NCI-H1092 treated with DMSO at 0.1 percent for 48 hours (cell line): ENCODE results near the gene CBX4.
"Not testable (repeated sequence)": the region's sequence is repeated elsewhere in the genome, so short reads cannot be mapped to it uniquely, and the experiment has no call there.

ENCODE experiments used
- DNase-seq: peaks from one replicate; lab custom pipeline; 2025; lab: John Stamatoyannopoulos, UW

CBX4 gene

DNA sequence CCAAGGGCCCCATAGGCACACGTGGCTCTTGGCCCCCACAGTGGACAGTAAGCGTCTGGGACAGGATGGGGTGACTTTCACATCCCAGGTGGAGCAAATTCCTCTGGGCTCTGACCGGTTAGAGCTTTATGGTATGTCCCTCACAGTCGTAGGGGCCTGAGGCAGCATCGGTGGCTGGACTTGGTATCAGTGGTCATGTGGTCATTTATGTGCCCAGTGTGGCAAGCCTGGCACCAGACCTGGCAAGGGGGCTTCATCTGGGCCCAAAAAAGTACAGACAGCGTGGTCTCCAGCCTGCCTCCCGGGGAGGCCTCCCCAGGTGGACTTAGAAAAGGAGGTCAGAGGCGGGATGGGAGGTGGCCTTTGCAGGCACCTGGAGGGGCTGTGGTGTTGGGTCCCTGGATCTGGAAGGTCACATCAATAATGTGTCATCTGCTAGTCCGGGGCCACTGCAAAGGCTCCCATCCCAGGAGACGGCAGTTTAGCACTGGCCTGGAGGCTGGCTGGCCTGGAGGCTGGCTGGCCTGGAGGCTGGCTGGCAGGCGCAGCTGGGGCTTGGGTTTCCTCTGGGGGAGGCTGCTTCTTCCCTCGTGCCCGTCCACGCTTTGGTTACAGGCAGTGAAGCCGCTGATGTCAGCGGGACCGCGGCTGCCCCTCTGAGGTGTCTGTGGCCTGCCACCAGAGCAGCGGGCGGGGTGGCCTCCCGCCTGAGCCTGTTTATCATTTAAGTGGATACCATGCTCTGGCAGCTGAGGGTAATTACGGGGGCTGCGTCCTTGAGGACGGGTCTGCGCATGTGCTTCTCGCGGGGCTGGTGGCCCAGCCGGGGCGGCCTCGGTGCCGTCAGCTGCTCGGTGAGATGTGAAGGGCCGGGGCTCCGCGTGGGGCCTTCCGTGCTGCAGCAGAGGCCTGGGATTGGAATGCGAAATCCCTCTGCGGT, 20.7 kb upstream of the CBX4 start:
- no peak for DNase-seq

DNA sequence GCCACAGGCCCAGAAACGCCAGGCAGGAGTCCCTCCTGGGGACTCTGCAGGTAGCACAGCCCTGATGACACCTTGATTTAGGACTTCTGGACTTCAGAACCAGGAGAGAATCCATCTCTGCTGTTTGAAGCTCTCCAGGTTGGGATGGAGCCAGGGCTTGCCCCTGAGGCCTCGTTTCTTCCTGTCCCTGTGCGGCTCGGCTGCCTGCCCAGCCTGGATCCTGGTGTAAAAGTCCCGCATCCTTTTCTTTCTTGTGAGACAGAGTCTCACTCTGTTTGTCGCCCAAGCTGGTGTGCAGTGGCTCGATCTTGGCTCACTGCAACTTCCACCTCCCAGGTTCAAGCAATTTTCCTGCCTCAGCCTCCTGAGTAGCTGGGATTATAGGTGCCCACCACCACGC, 17.9 kb upstream of the CBX4 start:
- no peak for DNase-seq

DNA sequence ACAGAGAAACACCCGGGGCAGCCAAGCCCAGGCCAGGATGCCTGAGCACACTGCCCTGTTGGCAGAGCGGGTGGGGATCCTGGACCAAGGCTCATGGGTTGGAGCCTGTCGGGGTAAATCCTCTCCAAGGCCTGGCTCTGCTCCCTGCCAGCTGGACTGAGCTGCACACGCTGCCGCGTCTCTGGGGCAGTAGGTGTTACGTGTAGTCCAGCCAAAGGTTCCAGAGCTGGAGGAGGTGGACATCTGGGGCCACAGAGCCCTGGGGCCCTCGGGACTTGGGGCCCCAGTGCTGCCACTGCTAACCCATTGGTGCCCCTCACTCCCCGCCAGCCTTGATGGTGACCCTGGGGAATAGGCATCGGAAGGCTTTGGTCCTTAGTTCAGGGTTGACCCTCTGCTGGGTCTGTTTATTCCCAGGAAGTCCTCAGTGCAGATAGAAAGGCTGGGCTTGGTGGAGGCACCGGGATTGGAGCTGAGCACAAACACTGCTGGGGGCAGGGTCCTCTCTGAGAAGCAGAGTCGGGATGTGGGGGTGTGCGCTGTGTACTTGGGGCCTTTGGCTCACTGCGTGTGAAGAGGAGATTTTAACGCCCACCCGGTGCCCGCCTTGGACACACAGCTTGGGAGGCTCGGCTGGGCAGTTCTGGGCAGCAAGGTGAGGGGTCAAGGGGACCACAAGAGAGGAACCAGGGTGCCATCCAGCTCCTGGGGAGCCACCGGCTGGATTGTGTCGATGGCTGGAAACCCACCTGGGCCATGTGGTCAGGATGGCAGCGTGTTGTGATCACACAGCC, 16.3 kb upstream of the CBX4 start:
- no peak for DNase-seq

DNA sequence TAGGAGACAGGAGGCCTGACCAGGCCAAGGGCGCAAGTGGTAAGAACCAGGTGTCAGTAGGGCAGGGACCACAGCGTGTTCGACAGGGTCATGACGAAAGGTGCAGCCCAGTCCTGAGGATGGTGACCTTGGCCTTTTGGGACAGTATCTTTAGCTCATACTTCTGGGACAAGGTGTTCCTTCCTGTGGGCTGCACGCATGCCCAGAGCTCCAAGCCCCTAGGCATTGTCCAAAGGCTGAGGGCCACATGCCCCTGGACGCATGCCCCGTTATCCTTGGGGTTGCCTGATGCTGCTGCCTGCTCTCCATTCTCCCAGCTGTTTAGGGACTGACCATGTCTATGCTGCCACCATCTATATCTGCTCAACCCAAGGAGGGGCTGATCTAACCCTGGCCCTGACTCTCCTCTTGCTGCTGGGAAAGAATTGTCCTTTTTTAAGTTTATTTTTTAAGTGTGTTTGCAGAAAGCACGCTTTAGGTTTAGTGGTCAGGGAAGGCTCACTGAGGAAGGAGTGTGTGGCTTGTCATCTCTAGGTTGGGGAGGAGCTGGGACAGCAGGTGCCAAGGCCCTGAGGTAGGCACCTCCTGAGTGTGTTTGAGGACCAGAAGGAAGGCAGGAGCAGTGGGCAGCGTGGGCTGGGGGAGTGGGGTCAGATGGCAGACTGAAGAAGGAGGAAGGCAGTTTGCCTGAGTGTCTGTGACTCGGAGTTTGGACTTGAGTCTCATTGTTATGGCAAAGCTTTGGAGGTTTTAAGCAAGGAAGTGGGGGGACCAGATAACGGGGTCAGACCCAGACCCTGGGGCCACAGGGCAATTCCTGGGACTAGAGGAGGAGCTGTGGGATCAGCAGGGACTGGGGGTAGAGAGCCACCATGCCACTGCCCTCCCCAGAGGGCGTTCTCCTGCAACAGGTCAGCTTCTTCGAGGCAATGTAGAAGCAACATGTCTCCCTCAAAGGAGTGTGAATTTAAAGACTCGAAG, 15.1 kb upstream of the CBX4 start:
- DNase-seq = no peak

DNA sequence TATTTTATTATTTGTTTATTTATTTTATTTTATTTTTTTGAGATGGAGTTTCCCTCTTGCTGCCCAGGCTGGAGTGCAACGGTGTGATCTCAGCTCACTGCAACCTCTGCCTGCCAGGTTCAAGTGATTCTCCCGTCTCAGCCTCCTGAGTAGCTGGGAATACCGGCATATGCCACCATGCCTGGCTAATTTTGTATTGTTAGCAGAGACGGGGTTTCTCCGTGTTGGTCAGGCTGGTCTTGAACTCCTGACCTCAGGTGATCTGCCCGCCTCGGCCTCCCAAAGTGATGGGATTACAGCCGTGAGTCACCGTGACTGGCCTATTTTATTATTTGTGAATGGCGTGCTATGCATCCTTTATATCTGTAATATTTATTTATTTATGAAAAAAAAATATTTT, 13.9 kb upstream of the CBX4 start:
- DNase-seq = not testable (repeated sequence)

DNA sequence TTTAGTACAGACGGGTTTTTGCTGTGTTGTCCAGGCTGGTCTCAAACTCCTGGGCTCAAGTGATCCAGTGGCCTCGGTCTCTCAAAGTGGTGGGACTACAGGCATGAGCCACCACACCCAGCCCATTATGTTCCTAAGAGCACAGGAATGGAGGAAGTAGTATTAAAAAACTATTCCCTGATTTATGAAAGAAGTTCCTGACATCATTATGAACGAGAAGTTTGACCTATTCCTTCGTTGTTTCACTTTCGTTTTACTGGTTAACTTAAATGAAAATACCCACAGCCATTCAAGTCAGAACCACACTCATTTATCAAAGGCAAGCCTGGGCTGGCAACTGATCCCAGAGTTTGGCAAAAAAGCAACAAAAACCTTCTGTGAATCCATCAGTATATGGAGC, 13.5 kb upstream of the CBX4 start:
- DNase-seq = no peak

DNA sequence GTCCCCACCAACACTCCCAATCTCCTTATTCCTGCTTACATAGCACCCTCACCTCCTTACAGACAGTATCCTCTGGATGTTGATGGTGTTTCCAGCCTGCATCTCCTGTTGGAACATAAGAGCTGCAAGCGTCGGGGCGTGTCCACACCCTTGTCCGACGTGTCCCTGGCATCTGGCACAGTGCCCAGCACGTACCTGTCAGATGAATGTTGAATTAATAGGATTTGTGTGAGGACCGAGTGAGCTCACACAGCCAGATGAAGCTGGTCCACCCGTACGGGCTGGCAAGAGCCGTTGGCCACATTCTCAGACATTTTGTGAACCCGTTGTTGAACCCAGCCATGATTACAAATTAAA, 12.2 kb upstream of the CBX4 start:
- DNase-seq = no peak

DNA sequence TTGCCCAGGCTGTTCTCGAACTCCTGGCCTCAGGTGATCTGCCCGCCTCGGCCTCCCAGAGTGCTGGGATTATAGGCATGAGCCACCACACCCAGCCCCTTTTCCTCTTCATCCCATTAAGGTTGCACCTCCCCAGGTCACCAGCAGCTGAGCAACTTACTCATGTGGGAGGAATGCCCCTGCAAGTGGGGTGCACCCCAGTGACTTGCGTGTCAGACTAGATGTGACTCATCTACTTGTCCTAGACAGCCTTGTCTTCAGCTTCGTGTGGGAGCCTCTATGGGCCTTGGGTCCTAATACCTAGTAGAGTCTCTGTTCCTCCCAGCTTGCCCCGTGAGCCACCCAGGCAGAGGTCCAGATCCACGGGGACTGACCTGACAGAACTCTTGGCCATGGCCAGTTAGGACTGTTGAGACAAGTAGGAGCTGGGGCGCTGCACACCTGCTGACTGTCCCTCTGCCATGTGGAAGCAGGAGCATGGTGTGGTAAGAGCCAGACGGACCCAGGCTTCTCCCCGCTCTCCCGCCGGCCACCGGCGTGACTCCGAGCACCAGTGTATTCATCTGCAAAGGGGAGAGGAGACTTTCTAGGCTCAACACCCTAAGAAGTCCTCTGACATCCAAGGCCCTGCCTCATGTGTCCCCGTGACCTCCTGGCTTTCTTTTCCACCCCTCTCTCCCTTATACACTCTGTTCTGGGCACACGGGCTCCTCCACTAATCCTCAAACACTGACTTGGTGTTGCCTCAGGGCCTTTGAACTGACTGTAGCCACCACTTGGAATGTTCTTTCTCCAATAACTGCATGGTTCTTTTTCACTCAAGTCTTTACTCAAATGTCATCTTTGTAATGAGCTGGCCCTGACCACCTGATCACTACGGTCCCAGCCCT, 11.6 kb upstream of the CBX4 start:
- no peak for DNase-seq

DNA sequence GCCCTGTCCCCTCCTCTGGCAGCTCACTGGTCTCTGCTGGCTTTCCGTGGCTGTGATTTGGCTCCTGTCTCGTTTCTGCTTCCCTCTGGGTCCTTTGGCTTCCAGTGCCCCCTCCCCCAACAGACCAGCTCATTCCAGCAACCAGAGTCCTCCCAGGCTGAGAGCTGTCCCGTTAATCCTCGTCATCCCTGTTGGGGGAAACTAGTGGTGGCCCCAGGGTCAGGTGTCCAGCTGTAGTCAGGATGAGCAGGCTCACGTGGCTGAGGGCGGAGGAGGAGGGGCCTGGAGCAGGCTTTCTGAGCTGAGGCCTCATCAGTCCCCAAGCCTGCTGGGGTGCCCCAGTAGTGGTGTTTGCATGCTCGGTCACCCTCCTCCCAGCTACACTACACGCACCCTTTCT, 10.7 kb upstream of the CBX4 start:
- no peak for DNase-seq

DNA sequence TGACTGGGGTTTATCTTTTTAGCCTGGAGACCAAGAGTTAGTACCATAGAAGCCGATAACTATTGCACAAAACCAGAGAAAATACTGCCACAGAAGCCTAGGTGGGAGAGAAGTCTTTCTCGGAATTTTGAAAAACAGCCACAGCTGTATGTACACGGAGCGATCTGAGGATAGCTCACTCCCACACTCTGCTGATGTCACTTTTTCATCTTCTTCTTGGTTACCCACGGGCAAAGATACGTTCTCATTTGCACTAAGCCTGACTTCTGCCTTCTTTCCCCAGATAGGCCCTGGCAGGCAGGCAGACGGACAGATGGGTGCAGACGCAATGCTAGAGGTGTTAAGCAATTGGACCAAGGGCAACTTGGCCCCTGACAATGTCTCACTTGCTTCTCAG, 9.1 kb upstream of the CBX4 start:
- no peak for DNase-seq

DNA sequence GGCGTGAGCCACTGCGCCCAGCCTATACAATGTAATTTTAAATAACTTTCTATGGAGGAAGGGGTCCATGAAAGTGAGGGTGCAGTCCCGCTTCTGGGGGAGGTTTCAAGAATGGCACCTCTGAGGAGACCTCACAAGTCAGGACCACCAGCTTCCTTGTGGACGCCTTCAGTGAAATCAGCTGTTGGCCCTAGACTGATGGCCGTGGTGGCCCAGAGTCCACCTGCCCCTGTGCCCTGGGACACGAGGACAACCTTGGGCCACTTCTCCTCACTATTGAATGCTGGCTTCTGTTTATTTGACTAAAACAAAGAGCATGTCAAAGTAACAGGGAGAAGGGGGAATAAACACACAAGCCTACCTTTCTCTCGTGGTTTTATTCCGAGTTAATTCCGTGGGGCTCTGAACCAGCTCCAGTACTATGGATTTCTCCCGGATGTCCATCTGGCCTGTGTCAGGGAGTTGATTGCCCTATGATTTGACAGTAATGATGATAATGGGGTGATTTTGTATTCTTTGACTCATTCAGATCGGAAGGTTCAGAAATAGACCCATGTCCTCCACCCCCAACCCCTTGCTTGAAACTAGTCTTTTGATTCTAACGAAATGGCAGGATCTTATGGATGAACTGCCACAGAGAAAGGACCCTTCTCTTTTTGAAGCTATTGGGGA, 8.6 kb upstream of the CBX4 start:
- DNase-seq = no peak

DNA sequence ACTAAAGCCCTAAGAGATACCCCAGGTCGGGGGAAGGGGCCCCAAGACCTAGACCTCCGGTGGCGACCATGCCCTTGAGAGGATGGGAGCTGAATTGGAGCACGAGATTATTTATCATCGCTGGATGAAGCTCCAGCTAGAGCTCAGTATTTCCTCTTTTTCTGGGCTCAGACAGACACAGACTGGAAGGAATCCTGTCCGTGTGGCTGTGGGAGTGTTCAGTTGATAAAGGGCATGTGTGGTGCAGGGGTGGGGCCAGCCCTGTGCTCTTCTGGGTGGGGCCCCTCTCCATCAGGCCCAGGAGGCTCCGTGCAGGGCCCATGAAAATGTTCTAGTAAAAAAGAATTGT, 6.3 kb upstream of the CBX4 start:
- no peak for DNase-seq

DNA sequence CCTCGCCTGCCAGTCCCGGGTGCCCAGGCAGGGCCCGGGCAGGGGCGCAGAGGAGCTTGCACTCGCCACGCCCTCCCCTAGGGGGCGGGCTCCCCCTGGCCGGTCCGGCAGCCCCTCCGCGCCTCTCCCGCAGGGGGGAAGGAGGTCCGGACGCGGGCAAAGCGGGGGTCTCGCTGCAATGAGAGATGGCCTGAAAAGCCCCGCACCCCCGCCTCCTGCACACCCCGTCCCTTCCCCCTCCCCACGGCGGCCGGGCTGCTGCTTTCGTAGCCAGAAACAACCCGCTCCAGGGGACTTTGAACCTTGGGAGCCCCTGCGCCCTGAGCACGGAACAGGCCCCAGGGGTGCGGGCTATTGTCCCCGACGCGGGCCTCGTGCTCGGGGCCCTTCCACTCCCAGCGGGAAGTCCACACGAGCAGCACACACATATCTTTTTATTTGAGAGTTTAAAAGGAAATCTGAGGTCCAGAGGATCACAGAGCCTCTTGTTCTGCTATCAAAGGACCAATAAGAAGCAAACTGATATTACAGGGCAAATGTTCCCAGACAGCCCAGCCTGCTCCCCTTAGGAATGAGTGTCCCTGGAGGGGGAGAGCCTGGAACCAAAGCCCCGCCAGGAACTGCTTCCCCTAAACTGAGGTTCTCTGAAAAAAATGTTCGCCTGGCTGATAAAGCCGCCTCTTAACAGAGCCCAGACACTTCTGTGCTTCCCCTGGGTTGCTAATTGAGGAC, 5.8 kb upstream of the CBX4 start:
- DNase-seq = no peak

DNA sequence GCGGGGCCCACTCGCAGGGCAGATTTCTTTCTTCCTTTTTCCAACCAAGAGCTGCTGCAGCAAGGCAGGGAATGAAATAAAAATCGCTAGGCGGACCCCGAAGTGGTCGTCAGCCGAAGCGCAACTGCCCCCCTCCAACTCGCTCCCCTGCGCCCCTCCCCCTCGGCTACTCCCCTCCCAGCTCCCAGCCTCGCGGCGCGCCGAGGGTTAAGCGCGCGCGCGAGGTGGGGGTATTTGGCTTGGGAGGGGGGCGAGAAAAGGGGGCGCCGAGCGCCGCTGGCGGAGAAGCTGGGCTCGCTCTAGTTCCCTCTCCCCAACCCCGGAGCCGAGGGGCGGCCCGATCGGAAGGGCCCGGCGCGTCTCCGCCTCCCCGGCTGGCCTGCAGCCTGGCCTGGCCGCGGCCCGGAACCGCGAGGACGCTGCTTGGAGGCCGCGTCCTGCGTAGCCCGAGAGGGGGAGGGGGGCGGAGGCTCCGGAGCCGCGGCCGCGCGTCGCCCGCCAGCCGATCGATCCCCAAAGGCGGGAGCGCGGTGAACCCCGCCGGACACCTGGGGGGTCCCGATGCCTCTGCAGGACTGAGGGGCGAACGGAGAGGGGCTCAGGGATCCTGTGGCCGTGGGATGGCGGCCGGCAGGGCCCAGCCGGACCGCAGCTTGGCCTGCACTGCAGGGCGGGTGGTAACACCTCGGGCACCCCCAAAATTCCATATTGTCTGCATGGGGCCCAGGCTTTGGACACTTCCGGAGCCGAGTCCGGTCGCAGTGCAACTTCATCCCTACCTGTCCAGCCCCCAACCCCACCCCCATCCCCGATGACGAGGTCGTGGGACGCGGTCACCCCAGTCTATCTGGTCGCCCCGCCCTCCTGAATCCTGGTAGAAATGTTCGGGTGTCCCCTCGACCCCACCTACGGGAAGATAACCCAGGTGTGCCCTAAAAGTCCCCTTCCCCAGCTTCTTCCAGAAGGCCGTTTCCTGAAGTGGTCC, 4.9 kb upstream of the CBX4 start:
- DNase-seq = peak; percentile 22

DNA sequence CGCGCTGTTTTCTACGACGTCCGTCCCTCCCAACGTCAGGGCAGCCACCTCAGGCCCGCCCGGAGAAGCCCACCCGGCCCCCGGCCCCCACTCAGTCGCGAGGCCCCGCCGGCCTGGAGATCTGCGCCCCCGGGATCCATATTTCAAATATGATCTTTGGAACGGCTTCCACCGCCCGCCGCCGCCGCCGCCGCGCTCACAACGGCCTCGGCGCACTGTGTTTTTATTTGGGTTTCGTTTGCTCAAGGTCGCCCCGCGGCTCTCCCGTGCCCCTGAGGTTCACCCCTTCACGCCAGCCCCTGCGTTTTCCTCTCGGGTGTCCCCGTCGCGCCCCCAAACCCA, 4.2 kb upstream of the CBX4 start:
- no peak for DNase-seq

DNA sequence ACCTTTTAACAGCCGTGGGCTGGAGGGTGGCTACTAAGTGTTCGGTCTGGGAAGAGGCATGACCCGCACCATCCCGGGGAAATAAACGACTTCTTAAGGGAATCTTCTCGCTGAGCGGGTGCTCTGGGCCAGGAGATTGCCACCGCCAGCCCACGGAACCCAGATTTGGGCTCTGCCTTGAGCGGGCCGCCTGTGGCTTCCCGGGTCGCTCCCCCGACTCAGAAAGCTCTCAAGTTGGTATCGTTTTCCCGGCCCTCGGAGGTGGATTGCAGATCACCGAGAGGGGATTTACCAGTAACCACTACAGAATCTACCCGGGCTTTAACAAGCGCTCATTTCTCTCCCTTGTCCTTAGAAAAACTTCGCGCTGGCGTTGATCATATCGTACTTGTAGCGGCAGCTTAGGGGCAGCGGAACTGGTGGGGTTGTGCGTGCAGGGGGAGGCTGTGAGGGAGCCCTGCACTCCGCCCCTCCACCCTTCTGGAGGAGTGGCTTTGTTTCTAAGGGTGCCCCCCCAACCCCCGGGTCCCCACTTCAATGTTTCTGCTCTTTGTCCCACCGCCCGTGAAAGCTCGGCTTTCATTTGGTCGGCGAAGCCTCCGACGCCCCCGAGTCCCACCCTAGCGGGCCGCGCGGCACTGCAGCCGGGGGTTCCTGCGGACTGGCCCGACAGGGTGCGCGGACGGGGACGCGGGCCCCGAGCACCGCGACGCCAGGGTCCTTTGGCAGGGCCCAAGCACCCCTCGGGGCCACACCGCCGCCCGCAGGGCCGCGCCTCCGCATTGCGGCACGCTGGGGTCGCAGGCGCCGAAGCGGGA, 3.6 kb upstream of the CBX4 start:
- peak; percentile 34 for DNase-seq

DNA sequence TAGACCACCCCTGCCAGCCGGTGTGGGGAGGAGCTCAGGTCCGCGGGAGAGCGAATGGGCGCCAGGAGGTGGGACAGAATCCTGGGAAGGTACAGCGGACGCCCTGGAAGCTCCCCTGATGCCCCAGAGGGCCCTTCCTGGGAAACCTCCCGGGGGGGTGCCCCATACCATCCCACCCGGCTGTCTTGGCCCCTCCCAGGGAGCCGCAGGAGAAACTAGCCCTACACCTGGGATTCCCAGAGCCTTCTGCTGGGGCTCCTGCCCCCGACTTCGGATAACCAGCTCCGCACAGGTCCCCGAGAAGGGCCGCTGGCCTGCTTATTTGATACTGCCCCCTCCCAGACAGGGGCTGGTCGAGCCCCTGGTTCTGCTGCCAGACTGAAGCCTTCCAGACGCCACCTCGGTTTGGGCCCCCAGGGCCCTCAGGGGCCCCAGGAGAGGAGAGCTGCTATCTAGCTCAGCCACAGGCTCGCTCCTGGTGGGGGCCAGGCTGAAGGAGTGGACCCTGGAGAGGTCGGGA, 3.0 kb upstream of the CBX4 start:
- no peak for DNase-seq
